ENCODE data around the gene SMAD7. TPM values are rescaled to one million over a fixed set of nuclear protein-coding genes. Genes with fewer than 3 reads are reported as not detected.
A peak's percentile ranks its signal among the peaks of the same experiment; 100 is the strongest.

SMAD7 gene
- total and polyA plus RNA-seq, 10 of the 15 experiments (the other 5 are each of a cell fraction or from before 2014, with no cell fraction given): 1.3 to 22.5 (median 8.0) TPM

- no peak for TF ChIP-seq REST (IDR thresholded peaks at IDR 0.05; ENCODE audit: low read depth, low read length)
These were observed 48.8 kb upstream of the SMAD7 start (continued) for GRCh38 chr18:48999569-48999968.

- no peak for DNase-seq (ENCODE audit: low read depth, low spot score)
- H2AFZ ChIP-seq (ENCODE audit: control insufficient read depth, low read depth, low read length): no peak overlapping the region
- no peaks in the 10 kb centered on the region for H3K9me3 ChIP-seq (replicated peaks; ENCODE audit: control insufficient read depth, insufficient read depth, low read length)
- BruUV-seq (replicated peaks): no TSS peak
- SMC1A ChIA-PET (ENCODE audit: uncharacterized antibody, unreplicated experiment): no interaction called here
- TF ChIP-seq MEF2A (IDR thresholded peaks at IDR 0.05; ENCODE audit: insufficient read depth, low read depth, low read length) (0 out of 2 replicates have a peak, but pooled peaks have one; percentile 20), REST (IDR thresholded peaks at IDR 0.05; ENCODE audit: low read depth, low read length) (no peak), RAD51 (IDR thresholded peaks at IDR 0.05) (no peak), KDM1A (IDR thresholded peaks at IDR 0.05; ENCODE audit: borderline replicate concordance) (no peak), STAT1 (conservative IDR thresholded peaks at IDR 0.05) (no peak), EGR1 (IDR thresholded peaks at IDR 0.05; ENCODE audit: borderline replicate concordance in 1 of 2, low read depth in 2 of 2, low read length in 2 of 2) (0 out of 3 replicates have a peak, but pooled peaks of 1 of the 2 experiments have one; percentile 5), MXI1 (IDR thresholded peaks at IDR 0.05; ENCODE audit: low read depth, low read length) (no peak)
- no peak overlapping the region for H3K4me2 ChIP-seq (ENCODE audit: control insufficient read depth, insufficient read depth)
- no peaks in the 10 kb centered on the region for H3K79me2 ChIP-seq (ENCODE audit: control insufficient read depth, insufficient read depth, low read length)
- no peaks in the 10 kb centered on the region for H3K36me3 ChIP-seq (ENCODE audit: control insufficient read depth in 2 of 2, insufficient read depth in 2 of 2, low read length in 1 of 2)
- RAD21 ChIA-PET (ENCODE audit: unreplicated experiment): no interaction called here
- in situ Hi-C loops (cut with MboI) (no loop called here), intact Hi-C loops (cut with micrococcal nuclease; ENCODE audit: unreplicated experiment) (no loop called here)
- WGBS (ENCODE audit: insufficient coverage, insufficient replicate concordance, low lambda C conversion rate, missing lambda C conversion rate): 39% methylated on average over 17 of the region's 17 CpGs
- H4K20me1 ChIP-seq (ENCODE audit: control insufficient read depth, insufficient read depth): no peaks in the 10 kb centered on the region
- ATAC-seq: peak; percentile 36; the same call in 2 of the 3 replicates
- no peak overlapping the region for H3K4me3 ChIP-seq
- POLR2A ChIA-PET: no interaction called here
- FAIRE-seq: no peak
- H3K4me1 ChIP-seq (ENCODE audit: control insufficient read depth, insufficient read depth, low read length): no peaks in the 10 kb centered on the region
- no peak overlapping the region for H3K9ac ChIP-seq (ENCODE audit: control insufficient read depth, insufficient read depth, low read length)
- H3K27me3 ChIP-seq (replicated peaks in 1 of 2; ENCODE audit: control insufficient read depth in 2 of 2, insufficient read depth in 2 of 2, low read length in 1 of 2): no peaks in the 10 kb centered on the region; a peak in 2 of 4 replicates
- no peak overlapping the region for H3K27ac ChIP-seq (ENCODE audit: control insufficient read depth, insufficient read depth)
- CTCF ChIA-PET: no interaction called here
These were observed 47.4 kb upstream of the SMAD7 start for GRCh38 chr18:48997985-48998831.
